ENCODE measurements around the gene RNF113B.

RNF113B gene

GRCh38 chr13:98203646-98204326 lies 26.7 kb upstream of the RNF113B start:
- no peak for DNase-seq

GRCh38 chr13:98201984-98202383 lies 24.9 kb upstream of the RNF113B start:
- DNase-seq, result no peak

DNA sequence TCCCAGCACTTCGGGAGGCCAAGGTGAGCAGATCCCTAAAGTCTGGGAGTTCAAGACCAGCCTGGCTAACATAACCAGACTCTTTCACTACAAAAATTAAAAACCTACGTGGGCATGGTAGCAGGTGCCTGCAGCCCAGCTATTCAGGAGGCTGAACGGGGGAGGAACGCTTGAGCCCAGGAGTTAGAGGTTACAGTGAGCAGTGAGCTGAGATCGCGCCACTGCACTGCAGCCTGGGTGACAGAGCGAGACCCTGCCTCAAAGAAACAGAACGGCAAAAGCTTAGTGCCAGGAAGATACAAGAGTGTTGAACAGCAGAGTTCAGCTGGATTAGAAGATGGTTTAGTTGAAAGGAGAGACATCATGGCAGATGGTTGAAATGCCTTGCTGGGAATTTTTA lies 24.1 kb upstream of the RNF113B start:
- DNase-seq, result no peak

DNA sequence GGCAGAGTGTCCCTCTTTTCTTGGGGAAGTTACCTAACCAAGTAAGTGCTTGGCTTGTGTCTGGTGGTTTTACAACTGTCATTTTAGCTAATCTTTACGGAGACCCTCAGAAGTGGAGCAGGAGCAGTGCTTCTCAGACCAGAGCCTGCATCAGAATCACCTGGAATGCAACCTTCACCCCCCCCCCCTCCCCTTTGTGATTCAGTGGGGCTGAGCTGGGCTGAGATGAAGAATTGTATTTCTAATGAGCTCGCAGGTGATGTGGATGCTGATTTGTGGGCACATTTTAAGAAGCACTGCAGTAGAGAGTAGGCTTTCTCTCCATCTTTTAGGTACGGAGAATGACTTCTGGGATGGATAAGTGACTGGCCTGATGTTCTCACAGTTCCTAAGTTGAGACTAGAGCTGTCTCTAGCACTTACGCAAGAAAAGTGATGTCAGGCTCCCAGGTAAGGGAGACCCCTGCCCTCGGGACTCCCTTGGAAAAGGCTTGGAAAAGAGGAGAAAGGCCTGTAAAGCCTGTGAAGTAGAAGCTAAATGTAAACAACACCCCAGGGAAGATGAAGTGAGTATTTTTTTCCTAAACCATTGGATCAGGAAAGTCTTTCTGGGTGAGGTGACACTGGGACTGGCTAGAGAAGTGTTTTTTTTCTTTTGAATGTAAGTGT lies 23.3 kb upstream of the RNF113B start:
- no peak for DNase-seq

GRCh38 chr13:98199480-98199879 lies 22.4 kb upstream of the RNF113B start:
- no peak for DNase-seq

DNA sequence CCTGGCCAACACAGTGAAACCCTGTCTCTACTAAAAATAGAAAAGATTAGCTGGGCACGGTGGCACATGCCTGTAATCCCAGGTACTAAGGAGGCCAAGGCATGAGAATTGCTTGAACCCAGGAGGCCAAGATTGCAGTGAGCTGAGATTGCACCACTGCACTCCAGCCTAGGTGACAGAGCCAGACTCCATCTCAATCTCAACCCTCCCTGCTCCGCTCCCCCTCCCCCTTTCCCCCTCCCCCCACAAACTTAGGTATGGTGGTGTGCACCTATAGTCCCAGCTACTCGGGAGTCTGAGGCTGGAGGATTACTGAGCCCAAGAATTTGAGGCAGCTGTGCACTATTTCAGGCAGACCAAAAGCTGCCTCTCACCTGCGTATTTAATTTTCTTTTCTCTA lies 21.6 kb upstream of the RNF113B start:
- DNase-seq, result no peak

DNA sequence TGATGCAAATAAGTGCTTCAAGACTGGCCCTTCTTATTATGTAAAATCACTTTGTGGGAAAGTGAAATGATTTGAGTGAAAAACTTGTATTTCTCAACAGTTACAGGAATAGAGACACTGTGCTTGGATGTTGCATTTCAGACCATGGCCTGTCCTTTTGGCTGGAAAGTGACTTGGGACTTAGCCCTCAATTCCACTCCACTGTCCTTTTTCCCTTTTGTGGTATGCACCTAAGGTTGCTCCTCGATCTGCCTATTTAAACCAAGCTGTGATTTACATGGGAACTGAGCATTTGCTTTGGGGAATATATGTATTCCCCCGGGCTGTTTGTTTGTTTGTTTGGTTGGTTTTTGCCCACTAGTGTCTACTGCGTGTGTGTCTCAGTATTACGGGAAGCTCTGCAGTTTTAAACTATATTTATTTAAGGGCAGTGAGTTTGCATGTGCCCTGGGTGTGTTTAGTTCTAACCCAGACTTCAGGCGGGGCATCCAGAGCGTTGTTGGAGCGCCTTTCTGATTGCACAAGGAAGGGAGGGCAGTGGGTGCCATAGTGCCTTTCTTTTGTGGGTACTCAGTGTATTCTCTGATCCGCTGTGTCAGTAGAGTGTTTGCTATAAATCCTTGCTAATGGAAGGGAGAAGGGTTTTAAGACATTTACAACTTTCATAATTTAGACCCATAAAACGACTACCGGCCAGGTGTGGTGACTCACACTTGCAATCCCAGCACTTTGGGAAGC lies 18.2 kb upstream of the RNF113B start:
- no peak for DNase-seq

GRCh38 chr13:98192008-98192407 lies 14.9 kb upstream of the RNF113B start:
- DNase-seq, result no peak

- DNase-seq, result no peak
Observed at GRCh38 chr13:98190889-98191444, 13.9 kb upstream of the RNF113B start.

- DNase-seq, result peak; percentile 3
Observed at GRCh38 chr13:98189841-98190505, 12.9 kb upstream of the RNF113B start.

DNA sequence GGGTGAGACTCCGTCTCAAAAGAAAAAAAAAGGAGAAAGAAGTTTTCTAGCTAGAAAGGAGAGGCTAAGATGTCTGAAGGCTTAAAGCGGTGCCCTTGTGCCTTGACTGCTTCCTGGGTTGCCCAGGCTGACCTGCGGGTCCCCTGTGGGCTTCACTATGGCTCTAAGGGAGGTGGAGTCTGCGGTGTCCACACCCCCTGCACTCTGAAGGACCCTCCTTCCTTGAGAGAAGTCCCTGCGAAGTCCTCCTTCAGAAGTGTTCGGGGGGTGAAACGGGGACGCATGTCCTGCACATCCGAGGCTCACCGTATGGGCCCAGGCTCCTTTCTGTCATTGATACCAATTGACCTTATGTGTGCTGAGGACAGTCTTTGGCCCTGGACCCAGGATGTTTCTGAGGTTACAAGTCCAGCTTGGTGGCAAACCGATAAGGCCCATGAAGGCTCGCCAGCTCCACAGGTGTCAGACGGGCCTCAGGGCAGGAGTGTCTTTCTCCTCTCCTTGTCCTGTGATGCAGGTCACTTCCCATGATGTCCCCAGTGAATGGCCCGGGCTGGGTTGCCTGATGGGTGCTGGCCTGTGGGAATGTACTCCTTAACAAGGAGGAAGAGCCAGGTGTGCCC lies 11.6 kb upstream of the RNF113B start:
- no peak for DNase-seq

- no peak for DNase-seq
Observed at GRCh38 chr13:98187965-98188261, 10.8 kb upstream of the RNF113B start.

- no peak for DNase-seq
Observed at GRCh38 chr13:98187155-98187964, 10.3 kb upstream of the RNF113B start.

GRCh38 chr13:98184792-98185191 lies 7.7 kb upstream of the RNF113B start:
- DNase-seq, result no peak

- no peak for DNase-seq
Observed at GRCh38 chr13:98182589-98182988, 5.5 kb upstream of the RNF113B start.

DNA sequence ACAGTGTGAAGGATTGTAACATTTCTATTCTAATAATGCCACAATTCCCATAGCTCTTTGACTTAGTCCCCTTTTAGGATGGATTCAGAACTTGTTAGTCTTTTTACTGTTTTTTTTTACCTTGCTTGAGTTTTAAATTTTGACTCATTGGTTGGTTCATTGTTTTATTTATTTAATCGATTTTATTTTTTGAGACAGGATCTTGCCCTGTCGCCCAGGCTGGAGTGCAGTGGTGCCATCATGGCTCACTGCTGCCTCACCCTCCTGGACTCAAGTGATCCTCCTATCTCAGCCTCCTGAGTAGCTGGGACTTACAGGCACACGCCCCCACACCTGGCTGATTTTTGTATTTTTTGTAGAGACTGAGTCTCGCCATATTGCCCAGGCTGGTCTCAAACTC lies 5.1 kb upstream of the RNF113B start:
- DNase-seq, result no peak

DNA sequence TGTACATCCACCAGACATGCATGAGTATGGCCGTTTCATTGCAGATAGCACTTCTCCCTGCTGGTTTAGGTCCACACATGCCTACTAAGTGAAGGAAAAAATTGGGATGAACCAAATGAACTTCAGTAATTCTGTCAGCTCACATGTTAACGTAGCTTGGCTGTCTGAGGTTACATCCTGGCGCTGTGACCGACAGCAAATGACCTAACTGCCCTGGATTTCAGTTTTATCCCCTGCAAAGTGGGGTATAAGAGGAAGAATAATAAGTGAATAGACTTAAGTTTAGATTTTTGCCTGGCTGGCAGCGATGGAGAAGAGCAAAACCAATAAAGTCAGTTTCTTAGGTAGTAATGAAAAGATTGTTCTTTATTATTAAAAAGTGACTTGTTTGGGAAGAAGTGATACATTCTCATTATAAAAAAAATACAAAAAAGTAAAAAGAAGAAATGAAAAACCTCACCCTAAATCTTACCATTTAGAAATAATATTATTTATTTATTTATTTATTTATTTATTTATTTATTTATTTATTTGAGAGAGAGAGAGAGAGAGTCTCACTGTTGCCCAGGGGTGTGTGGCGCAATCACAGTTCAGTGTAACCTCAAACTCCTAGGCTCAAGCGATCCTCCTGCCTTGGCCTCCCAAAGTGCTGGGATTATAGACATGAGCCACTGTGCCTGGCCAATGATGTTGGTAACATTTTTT lies 4.2 kb upstream of the RNF113B start:
- no peak for DNase-seq

DNA sequence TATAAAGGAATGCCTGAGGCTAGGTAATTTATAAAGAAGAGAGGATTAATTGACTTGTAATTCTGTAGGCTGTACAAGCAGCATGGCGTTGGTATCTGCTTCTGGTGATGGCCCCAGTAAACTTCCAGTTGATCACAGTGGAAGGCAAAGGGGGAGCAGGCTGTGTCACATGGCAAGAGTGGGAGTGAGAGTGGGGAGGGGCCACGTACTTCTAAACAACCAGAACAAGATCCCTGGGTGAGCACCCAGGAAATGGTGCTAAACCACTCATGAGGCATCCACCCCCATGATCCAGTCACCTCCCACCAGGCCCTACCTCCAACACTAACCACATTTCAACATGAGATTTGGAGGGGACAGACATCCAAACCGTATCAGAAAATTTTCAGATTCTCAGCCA lies 3.0 kb upstream of the RNF113B start:
- no peak for DNase-seq

DNA sequence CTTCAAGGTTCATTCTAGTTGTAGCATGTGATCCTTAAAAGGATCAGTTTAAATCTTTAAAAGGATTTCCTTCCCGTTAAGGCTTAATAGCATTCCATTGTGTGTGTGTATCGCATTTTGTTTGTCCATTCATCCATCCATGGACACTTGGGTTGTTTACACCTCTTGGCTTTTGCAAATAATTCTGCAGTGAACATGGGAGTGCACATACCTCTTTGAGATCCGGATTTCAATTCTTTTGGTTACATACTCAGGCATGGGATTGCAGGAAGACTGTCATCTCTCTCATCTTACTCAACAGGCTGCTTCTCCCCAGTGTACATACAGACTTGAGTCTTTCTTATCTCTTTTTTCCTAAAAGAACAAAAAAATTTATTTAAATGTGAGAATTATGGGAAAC lies 1.2 kb downstream of the RNF113B start:
- no peak for DNase-seq

DNA sequence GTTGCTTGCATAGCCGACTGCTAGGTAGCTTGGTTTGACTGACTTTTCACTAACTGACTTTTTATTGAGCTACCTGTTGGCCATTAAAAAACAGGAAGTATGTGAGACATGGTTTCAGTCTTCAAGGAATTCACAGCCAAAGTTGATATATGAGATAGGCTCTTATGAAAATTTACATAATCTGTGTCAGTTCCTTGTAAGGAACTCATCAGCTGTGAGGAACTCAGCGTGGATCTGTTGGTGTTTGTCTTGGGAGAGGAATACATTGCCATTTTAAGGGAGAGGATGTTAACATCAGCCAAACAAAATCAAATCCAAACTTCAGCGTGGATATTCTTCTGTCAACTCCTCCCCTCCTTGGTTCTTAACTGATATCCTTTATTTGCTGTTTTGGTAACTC lies 2.0 kb downstream of the RNF113B start:
- DNase-seq, result no peak

DNA sequence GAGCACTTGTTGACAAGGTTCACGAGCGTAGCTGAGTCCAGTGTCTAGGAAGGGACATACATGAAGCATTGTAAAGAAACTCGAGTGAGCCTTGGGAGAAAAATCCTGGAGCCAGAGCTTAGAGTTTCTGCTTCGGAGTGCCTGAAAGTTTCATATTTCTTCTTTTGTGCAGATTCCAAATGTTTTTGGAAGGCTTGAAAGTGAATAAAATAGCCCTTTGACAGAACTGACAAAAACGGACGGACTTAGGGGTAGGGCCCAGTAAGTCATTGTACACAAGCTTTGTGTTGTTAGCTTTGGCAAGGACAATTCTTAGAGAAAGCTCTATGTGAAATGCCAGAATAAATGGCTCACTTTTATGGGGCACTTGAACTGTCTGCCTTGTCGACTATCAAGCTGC lies 2.8 kb downstream of the RNF113B start:
- no peak for DNase-seq

Measured in KG1 (cell line).